GM19468 (cell line): ENCODE results near the gene SLC66A2.
"Not testable (repeated sequence)": the region's sequence is repeated elsewhere in the genome, so short reads cannot be mapped to it uniquely, and the experiment has no call there.

Experiments used
- ATAC-seq: cut with Tn5 transposase; IDR thresholded peaks from one replicate; pipeline ENCODE4 v1.9.1; 2021; ENCODE audit warnings: mild to moderate bottlenecking, moderate library complexity, moderate number of reproducible peaks; ENCODE audit not compliant: unreplicated experiment; ENCODE audit errors: extremely low read depth

Gene SLC66A2

GRCh38 chr18:79971986-79972385 is 20.5 kb upstream of the SLC66A2 start:
- no peak for ATAC-seq

- no peak for ATAC-seq
Observed at GRCh38 chr18:79971211-79971952, 19.9 kb upstream of the SLC66A2 start.

GRCh38 chr18:79970419-79971133 is 19.1 kb upstream of the SLC66A2 start:
- no peak for ATAC-seq

- no peak for ATAC-seq
Observed at GRCh38 chr18:79965119-79965902, 13.9 kb upstream of the SLC66A2 start.

GRCh38 chr18:79964330-79965118 is 13.1 kb upstream of the SLC66A2 start, which contains the start of gene HSBP1L1:
Gene HSBP1L1 (plus strand): TSS chr18:79964643. CDS start chr18:79964736, 93 bp downstream.
- ATAC-seq, result peak; percentile 88

- ATAC-seq, result no peak
Observed at GRCh38 chr18:79963658-79964329, 12.3 kb upstream of the SLC66A2 start.

GRCh38 chr18:79962835-79963657 is 11.6 kb upstream of the SLC66A2 start:
- ATAC-seq, result no peak

- no peak for ATAC-seq
Observed at GRCh38 chr18:79962311-79962710, 10.9 kb upstream of the SLC66A2 start.

- no peak for ATAC-seq
Observed at GRCh38 chr18:79961527-79962291, 10.3 kb upstream of the SLC66A2 start.

GRCh38 chr18:79960921-79961526 is 9.6 kb upstream of the SLC66A2 start:
- no peak for ATAC-seq

- not testable (repeated sequence) for ATAC-seq
Observed at GRCh38 chr18:79960161-79960801, 8.8 kb upstream of the SLC66A2 start.

GRCh38 chr18:79958981-79959380 is 7.5 kb upstream of the SLC66A2 start:
- ATAC-seq, result no peak

- ATAC-seq, result no peak
Observed at GRCh38 chr18:79956276-79956675, 4.8 kb upstream of the SLC66A2 start.

- ATAC-seq, result no peak
Observed at GRCh38 chr18:79955302-79956075, 4.0 kb upstream of the SLC66A2 start.

- ATAC-seq, result no peak
Observed at GRCh38 chr18:79954791-79955190, 3.3 kb upstream of the SLC66A2 start.

GRCh38 chr18:79953971-79954651 is 2.7 kb upstream of the SLC66A2 start:
- ATAC-seq, result no peak
